Right lobe of liver (tissue), 4 donors: ENCODE results near the gene SCAMP4.

ENCODE experiments used
- POLR2A ChIP-seq: fragments of 450-650 bp; IDR thresholded peaks from one replicate; pipeline ENCODE4 v1.6.1; 2017; ENCODE audit warnings: antibody characterized with exemption, mild to moderate bottlenecking
- TF ChIP-seq, protein P1 (sequence below), 4 donors: fragments of 200-600 bp in 3 of 4; fragments of 450-650 bp in 1 of 4; IDR thresholded peaks; one replicate each; pipeline versions ENCODE4 v1.5.1 to v1.8.0; 2016 to 2022; ENCODE audit warnings: antibody characterized with exemption in 4 of 4, mild to moderate bottlenecking in 2 of 4
- donor health status: DM: no; HTN: no; CAD: no.
- donor health status: DM: no; HTN: no; CAD: no.
- donor health status: DM: no; HTN: yes; CAD: no.

- TF ChIP-seq, protein P1, sequence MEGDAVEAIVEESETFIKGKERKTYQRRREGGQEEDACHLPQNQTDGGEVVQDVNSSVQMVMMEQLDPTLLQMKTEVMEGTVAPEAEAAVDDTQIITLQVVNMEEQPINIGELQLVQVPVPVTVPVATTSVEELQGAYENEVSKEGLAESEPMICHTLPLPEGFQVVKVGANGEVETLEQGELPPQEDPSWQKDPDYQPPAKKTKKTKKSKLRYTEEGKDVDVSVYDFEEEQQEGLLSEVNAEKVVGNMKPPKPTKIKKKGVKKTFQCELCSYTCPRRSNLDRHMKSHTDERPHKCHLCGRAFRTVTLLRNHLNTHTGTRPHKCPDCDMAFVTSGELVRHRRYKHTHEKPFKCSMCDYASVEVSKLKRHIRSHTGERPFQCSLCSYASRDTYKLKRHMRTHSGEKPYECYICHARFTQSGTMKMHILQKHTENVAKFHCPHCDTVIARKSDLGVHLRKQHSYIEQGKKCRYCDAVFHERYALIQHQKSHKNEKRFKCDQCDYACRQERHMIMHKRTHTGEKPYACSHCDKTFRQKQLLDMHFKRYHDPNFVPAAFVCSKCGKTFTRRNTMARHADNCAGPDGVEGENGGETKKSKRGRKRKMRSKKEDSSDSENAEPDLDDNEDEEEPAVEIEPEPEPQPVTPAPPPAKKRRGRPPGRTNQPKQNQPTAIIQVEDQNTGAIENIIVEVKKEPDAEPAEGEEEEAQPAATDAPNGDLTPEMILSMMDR (IDR thresholded peaks at IDR 0.05) = no peak
- no peak for TF ChIP-seq POLR2A
Observed at GRCh38 chr19:1855828-1856255, 49.4 kb upstream of the SCAMP4 start.
